T-helper 17 cell (primary cell): ENCODE measurements around the gene AGAP1. TPM values are rescaled to one million over a fixed set of nuclear protein-coding genes. Genes with fewer than 3 reads are reported as not detected.
"Not testable (repeated sequence)": the region's sequence is repeated elsewhere in the genome, so short reads cannot be mapped to it uniquely, and the experiment has no call there.

ENCODE experiments used
- ATAC-seq: fragments of 150-1000 bp; cut with Tn5 transposase; 2 replicates; pipeline ENCODE4 v1.10.0; 2021; ENCODE audit warnings: mild to moderate bottlenecking, moderate library complexity
- DNase-seq, 3 donors: peaks; one replicate each; pipeline versions ENCODE4 v3.0.0 to v3.0.0-alpha.2; 2020 to 2021
- H3K9me3 ChIP-seq: one replicate; pipeline ENCODE4 v1.7.0; 2013; ENCODE audit warnings: low read length, mild to moderate bottlenecking; ENCODE audit not compliant: control insufficient read depth, poor library complexity, severe bottlenecking
- H3K27ac Mint-ChIP-seq: one replicate; pipeline ENCODE4 v1.8.0; 2022; ENCODE audit warnings: mild to moderate bottlenecking, moderate library complexity, mixed read lengths
- H3K27me3 Mint-ChIP-seq: one replicate; pipeline ENCODE4 v1.8.0; 2022; ENCODE audit warnings: mixed read lengths
- H3K36me3 Mint-ChIP-seq: one replicate; pipeline ENCODE4 v1.8.0; 2022; ENCODE audit warnings: low read depth, mixed read lengths
- H3K4me1 Mint-ChIP-seq: one replicate; pipeline ENCODE4 v1.8.0; 2022; ENCODE audit warnings: mild to moderate bottlenecking, mixed read lengths
- H3K4me3 Mint-ChIP-seq: one replicate; pipeline ENCODE4 v1.8.0; 2022; ENCODE audit warnings: mild to moderate bottlenecking, moderate library complexity, mixed read lengths
- total RNA-seq, 4 donors: library from RNA in 2 of 4; stranded (reverse) in 2 of 4; gene quantifications; one replicate each; pipeline ENCODE4 v1.2.3 and lab custom pipeline; 2022 to 2026

AGAP1 gene
- total RNA-seq, 2 donors from 2014 or later: 7.6 to 16.8 TPM

DNA sequence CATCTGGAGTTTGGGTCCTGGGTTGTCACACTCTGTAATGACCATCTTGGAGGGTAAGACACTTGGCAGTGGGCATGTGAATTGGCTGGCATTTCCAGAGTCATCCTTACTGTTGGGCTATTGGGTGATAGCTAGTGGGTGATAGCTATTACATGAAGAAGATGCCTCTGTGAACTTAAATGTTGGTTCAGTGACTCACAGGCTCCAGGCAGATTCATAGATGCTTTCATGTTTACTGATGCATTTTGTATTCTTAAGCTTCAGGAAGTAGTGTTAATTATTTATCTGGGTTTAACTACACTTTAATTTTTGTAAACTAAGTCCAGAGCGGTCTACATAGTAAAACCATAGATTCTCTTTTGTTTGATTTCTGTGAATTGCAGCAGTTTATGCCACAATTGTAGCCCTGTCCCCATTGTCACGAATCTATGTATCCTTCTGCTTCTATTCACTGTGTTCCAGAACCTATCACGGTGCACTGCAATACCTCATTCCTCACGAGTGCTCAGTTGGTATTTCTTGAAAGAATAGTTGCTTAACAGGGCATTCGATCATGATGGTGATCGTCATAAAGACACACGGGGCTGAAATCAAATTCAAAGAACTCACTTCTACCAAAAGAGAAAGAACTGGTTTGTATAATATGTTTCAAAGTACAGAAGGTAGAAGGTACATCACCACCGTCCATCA is 594.7 kb downstream of the AGAP1 start:
- no peaks in the 10 kb centered on the region for H3K9me3 ChIP-seq
- Mint-ChIP-seq H3K4me1 (no peaks in the 10 kb centered on the region), H3K27me3 (no peaks in the 10 kb centered on the region), H3K4me3 (no peak overlapping the region), H3K27ac (no peak overlapping the region), H3K36me3 (no peaks in the 10 kb centered on the region)
- ATAC-seq (no peak), DNase-seq (no peak)

DNA sequence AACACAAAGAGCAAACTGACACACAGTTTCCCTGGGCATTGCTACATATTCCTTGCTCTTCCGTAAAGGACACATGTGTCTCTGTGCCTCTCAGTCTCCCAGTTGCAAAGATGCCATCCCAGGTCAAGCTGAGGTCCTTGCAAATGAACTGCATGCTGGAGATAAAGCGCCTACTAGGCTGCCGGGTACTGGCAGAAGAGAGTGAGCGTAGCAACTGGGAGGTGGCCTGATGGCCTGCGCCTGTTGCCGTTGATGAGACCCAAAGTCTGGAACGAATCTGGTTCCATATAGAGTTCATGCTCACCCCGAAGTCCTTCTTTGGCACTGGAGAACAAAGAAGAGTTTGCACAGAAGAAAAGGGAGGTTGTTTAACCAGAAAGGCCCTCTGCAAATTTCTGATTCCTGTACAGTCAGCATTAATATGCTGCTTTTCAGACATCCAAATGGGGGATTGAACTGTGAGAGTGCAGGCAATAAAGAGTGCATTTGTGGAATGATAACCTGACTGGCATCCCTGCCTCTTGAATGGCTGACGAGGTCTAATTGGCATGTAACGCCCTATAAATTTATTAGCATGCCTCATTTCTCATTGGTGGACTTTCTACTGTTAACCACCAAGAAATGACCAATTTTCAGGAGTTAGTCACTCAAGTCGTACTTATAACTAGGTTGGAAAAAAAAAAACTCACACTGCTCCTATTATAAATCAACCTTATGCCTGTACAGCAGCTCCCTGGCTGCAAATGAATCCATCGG is 595.6 kb downstream of the AGAP1 start:
- H3K4me1 Mint-ChIP-seq: no peaks in the 10 kb centered on the region
- H3K9me3 ChIP-seq: no peaks in the 10 kb centered on the region
- no peak for ATAC-seq
- H3K4me3 Mint-ChIP-seq: no peak overlapping the region
- no peaks in the 10 kb centered on the region for H3K27me3 Mint-ChIP-seq
- no peaks in the 10 kb centered on the region for H3K36me3 Mint-ChIP-seq
- H3K27ac Mint-ChIP-seq: no peak overlapping the region
- DNase-seq: no peak

DNA sequence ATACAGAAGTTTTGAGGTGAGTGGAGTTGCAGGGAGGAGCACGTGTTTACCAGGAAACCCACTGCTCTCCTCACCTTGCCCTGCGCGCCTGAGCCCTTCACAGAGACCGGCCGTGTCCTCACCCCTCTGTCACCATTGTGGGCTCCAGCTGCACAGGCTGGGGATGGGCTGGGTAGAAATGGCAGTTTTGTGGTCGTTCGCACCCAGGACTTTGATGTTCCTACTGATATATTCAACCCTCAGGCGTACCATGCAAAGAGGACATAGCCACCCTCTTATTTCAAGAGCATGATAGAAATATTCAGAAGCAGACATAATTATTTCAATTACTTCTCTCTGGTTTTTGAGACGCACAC is 596.2 kb downstream of the AGAP1 start:
- no peaks in the 10 kb centered on the region for H3K9me3 ChIP-seq
- no peak for DNase-seq
- no peaks in the 10 kb centered on the region for H3K4me1 Mint-ChIP-seq
- ATAC-seq: no peak
- H3K27me3 Mint-ChIP-seq: no peaks in the 10 kb centered on the region
- H3K36me3 Mint-ChIP-seq: no peaks in the 10 kb centered on the region
- H3K4me3 Mint-ChIP-seq: no peak overlapping the region
- H3K27ac Mint-ChIP-seq: no peak overlapping the region

DNA sequence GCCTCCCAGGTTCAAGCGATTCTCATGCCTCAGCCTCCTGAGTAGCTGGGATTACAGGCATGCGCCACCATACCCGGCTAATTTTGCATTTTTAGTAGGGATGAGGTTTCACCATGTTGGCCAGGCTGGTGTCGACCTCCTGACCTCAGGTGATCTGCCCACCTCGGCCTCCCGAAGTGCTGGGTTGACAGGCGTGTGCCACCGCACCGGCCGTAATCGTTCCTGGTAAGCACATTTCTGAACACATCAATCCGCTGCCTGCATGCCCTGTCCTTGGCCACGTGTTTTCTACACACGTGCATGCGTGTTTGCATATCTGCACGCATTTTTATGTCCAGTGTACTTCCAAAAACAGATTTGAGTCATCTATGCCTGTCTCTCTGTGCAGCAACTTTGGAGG is 597.0 kb downstream of the AGAP1 start:
- H3K4me3 Mint-ChIP-seq, ATAC-seq, H3K27ac Mint-ChIP-seq, H3K27me3 Mint-ChIP-seq, H3K9me3 ChIP-seq, H3K4me1 Mint-ChIP-seq, DNase-seq, H3K36me3 Mint-ChIP-seq: not testable (repeated sequence)

DNA sequence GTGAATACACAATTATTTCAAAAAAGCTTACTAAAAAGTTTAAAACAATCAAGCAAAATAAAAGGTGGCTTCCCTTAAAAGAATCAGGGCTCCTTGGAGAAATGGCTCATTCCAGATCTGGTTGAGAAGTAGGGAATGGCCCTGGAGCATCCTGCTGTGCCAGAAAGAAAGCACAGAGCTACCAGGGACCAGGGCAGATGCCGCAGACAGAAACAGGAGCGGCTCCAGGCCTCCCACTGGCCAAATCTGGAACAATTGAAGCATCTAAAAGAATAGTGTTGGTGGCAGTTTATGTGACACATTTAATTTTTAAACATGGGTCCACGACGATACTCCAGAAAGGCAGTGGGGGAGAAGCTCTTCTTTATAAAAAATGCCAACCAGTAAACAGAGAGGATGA is 598.9 kb downstream of the AGAP1 start:
- DNase-seq (no peak), ATAC-seq (no peak)
- Mint-ChIP-seq H3K4me3 (no peak overlapping the region), H3K36me3 (no peaks in the 10 kb centered on the region), H3K27ac (no peak overlapping the region), H3K27me3 (no peaks in the 10 kb centered on the region), H3K4me1 (no peaks in the 10 kb centered on the region)
- no peaks in the 10 kb centered on the region for H3K9me3 ChIP-seq

DNA sequence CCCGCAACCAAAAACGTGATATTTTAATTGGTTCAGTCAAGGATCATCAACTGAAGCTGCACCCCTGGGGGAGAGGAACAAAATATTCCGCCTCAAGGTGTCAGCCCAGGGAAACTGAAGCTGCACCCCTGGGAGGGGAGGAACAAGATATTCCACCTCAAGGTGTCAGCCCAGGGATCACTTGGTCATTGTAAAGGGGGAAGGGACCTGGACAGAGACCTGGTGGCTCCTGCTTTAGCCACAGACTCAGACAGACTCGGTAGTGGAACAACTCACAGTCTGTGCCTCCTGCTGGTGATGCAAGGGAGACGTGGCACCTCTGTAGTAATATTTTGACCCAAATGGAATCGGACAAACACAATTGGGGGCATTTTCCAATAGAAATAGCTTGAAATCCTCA is 599.3 kb downstream of the AGAP1 start:
- no peaks in the 10 kb centered on the region for H3K36me3 Mint-ChIP-seq
- H3K4me1 Mint-ChIP-seq: no peaks in the 10 kb centered on the region
- ATAC-seq (no peak), DNase-seq (no peak)
- H3K9me3 ChIP-seq: no peaks in the 10 kb centered on the region
- no peak overlapping the region for H3K4me3 Mint-ChIP-seq
- no peak overlapping the region for H3K27ac Mint-ChIP-seq
- H3K27me3 Mint-ChIP-seq: no peaks in the 10 kb centered on the region

DNA sequence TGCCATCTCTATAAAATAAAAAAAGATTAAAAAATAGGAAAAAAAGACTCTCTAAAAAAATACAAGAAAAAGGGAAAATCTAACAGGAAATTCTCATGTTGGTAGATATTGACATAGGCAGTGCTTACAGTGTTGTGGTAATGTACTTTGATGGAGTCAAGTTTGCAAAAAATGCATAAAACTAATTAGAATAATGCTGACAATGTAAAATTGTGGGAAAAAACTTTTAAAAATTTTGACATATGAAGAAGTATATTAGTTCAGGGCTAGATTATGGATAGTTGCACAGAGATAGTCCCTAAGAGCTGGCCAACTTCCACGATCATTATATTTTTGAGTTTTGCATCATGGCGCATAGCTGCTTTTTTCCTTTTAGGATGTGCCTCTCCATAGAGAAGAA is 601.7 kb downstream of the AGAP1 start:
- DNase-seq (no peak), ATAC-seq (no peak)
- Mint-ChIP-seq H3K4me3 (no peak overlapping the region), H3K27me3 (no peaks in the 10 kb centered on the region), H3K27ac (no peak overlapping the region), H3K36me3 (no peaks in the 10 kb centered on the region), H3K4me1 (no peaks in the 10 kb centered on the region)
- H3K9me3 ChIP-seq: no peaks in the 10 kb centered on the region

DNA sequence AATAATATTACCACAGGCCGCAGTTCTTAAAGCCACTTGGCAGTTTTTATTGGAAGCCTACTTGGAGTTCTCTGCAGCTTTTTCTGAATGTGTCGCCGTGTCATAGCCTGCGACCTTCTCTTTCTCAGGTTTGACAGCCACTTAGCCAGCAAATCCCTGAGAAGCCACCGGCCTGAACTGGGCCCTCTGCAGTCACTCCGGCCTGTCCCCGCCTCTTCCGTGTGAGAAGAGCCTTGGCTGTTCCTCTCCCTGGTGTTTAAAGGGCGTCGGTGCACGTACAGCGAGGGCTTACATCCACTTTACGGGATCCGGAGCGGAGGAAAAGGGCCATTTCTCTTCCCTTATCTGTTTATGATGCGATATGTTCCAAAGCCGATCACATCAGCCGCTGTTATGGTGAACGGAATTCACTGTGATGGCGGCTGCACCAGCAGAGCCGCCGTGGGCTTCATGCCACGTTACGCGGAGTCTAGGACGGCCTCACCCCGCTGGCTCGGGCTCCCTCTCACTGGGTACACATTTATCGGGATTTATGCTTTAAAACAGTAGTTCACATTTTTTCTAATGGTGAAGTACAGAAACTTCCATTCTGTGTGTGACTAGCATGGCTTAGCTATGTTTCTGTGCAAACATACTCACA is 607.6 kb downstream of the AGAP1 start:
- H3K4me1 Mint-ChIP-seq: no peaks in the 10 kb centered on the region
- H3K36me3 Mint-ChIP-seq: no peaks in the 10 kb centered on the region
- no peaks in the 10 kb centered on the region for H3K27me3 Mint-ChIP-seq
- DNase-seq (no peak), ATAC-seq (no peak)
- H3K9me3 ChIP-seq: no peaks in the 10 kb centered on the region
- H3K27ac Mint-ChIP-seq: no peak overlapping the region
- H3K4me3 Mint-ChIP-seq: no peak overlapping the region

DNA sequence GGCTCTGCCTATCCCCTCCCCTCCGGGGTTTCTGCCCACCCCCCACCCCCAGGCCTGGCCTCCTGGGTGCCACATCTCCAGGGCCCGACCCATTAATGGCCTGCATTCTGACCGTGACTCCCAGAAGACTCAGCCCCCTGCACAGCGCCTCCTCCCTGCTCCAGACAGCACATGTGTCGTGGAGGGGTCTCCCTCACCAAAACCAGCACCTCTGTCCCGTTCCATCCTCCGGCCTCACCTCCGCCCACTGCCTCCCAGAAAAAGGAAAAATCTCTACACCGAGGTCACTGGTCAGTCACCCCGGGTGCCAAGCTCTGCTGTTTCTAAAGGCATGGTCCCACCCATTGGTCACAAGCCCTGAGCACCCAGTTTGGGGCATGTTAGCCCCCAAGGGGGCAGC is 609.1 kb downstream of the AGAP1 start:
- no peak overlapping the region for H3K27ac Mint-ChIP-seq
- H3K27me3 Mint-ChIP-seq: peaks cover 4% of the 10 kb centered on the region
- H3K36me3 Mint-ChIP-seq: no peaks in the 10 kb centered on the region
- H3K9me3 ChIP-seq: no peaks in the 10 kb centered on the region
- ATAC-seq: no peak
- DNase-seq: no peak
- no peak overlapping the region for H3K4me3 Mint-ChIP-seq
- H3K4me1 Mint-ChIP-seq: no peaks in the 10 kb centered on the region

DNA sequence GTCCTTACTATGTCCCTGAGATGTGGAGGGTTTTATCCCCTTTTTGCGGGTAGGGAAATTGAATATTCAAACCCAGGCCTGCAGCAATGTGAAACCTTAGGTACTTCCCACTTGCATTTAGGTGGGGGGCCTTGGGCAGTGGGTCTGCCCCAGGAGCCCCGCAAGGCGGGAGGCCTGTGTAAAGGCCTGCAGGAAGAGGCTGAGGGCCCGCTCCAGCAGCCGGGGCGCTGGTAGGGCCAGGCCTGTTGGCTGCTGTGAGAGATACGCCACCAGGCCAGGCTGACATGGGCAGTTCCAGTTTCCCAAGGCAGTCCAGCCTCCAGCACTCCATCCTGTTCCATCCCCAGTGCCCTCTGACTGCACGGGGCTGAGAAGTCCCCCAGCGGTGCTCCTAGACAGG is 610.1 kb downstream of the AGAP1 start:
- ATAC-seq: no peak
- Mint-ChIP-seq H3K36me3 (no peaks in the 10 kb centered on the region), H3K27me3 (peaks cover 11% of the 10 kb centered on the region), H3K4me1 (no peaks in the 10 kb centered on the region), H3K4me3 (no peak overlapping the region), H3K27ac (no peak overlapping the region)
- DNase-seq: no peak
- no peaks in the 10 kb centered on the region for H3K9me3 ChIP-seq

DNA sequence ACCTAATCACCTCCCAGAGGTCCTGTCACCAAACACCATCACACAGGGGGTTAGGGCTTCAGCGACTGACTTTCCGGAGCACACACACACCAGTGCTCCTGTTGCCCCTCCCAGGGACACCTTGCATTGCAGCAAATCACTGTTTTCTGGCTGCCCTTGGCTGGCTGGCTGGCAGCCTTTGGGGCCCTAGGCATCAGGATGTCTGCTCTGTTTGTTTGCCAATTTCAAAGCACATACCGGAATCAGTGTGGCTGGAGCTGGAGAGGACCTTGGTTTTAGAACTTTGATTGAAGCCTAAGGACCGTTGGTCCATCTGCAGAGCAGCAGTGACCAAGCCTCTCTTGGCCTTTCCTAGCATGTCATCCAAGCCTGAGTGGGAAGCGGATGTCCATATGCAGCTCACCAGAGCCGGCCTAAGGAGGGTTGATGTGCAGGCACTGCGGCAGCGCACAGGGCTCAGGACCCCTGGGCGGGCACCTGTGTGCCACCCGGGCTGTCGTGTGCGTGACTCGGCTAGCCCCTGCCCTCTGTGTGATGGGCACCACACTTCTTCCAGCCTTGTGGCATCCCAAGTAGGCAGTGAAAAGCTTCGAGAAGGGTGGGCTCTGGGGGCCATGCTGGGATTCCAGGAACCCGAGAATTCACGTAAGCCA is 612.2 kb downstream of the AGAP1 start:
- no peaks in the 10 kb centered on the region for H3K36me3 Mint-ChIP-seq
- no peak overlapping the region for H3K4me3 Mint-ChIP-seq
- ATAC-seq (no peak), DNase-seq (no peak)
- H3K9me3 ChIP-seq: no peaks in the 10 kb centered on the region
- H3K27me3 Mint-ChIP-seq: peaks cover 11% of the 10 kb centered on the region
- H3K27ac Mint-ChIP-seq: no peak overlapping the region
- no peaks in the 10 kb centered on the region for H3K4me1 Mint-ChIP-seq

DNA sequence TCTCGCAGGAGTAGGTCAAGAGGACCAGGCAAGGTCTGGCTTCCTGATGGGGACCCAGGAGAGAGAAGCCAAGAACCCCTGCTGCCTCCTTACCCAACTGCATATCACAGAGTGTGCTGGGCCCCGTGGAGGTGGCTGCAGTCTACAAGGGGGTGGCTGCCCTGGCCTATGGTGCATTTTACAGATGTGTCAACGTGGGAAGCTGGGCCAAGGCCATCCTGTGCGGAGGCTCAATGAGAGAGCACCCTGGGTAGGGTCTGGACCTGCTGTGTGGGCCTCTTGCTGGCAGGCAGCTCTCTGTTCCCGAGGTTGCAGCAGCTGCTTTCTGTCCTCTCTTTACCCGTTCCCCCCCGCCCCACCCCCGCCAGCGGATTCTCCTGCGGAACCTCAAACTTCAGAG is 612.9 kb downstream of the AGAP1 start:
- H3K9me3 ChIP-seq: no peaks in the 10 kb centered on the region
- H3K36me3 Mint-ChIP-seq: no peaks in the 10 kb centered on the region
- no peak for ATAC-seq
- no peak overlapping the region for H3K27ac Mint-ChIP-seq
- no peak for DNase-seq
- no peak overlapping the region for H3K4me3 Mint-ChIP-seq
- no peaks in the 10 kb centered on the region for H3K4me1 Mint-ChIP-seq
- peaks cover 11% of the 10 kb centered on the region for H3K27me3 Mint-ChIP-seq

DNA sequence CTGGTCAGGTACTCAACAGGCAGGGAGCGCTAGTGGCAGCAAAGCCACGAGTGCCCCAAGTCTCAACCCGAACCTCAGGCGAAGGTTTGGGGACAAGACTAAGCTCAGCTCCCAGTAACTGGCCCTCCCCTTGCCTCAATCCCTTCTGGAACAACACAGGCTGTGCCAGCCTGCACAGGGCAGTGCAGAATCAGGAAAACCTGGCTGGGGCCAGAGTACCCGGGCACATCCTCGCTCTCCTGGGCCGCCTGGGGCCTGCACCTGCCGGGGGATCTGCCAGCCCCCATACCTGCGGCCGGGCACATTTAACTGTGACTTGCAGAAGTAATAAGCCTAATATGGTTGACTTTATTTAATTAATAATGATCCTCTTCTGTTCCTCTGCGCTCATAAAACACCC is 613.7 kb downstream of the AGAP1 start:
- no peak overlapping the region for H3K4me3 Mint-ChIP-seq
- peaks cover 11% of the 10 kb centered on the region for H3K27me3 Mint-ChIP-seq
- H3K36me3 Mint-ChIP-seq: no peaks in the 10 kb centered on the region

More for the DNA sequence above, 613.7 kb downstream of the AGAP1 start:
- no peaks in the 10 kb centered on the region for H3K9me3 ChIP-seq
- DNase-seq (no peak), ATAC-seq (no peak)
- Mint-ChIP-seq H3K27ac (no peak overlapping the region), H3K4me1 (no peaks in the 10 kb centered on the region)
